Caco-2 (cell line): ENCODE results near the gene ABHD6. TPM values are rescaled to one million over a fixed set of nuclear protein-coding genes. Genes with fewer than 3 reads are reported as not detected.

ENCODE experiments used
- BruUV-seq: library from RNA; stranded (reverse); fragments of 400-500 nt; replicated peaks from 2 replicates; lab custom pipeline; 2021; lab: Mats Ljungman, UMichigan
- CTCF ChIA-PET: fragments of 300-600 bp; sonication (Branson Sonifier 250); formaldehyde crosslinking; loops from one replicate; lab custom pipeline; 2022; ENCODE audit warnings: antibody characterized with exemption; lab: Charles Lee
- POLR2A ChIA-PET: fragments of 300-600 bp; sonication (Branson Sonifier 250); formaldehyde crosslinking; loops from one replicate; lab custom pipeline; 2022; ENCODE audit warnings: antibody characterized with exemption; lab: Charles Lee
- DNase-seq, 2 experiments: peaks; one replicate each; pipeline versions ENCODE4 v3.0.0 to v3.0.0-alpha.2; 2020 to 2022
- H3K27me3 ChIP-seq: replicated peaks from 2 replicates; pipeline ENCODE4 v1.6.0; 2011; ENCODE audit warnings: low read length; ENCODE audit not compliant: control insufficient read depth, insufficient read depth
- H3K36me3 ChIP-seq: 2 replicates; pipeline ENCODE4 v1.5.1; 2011; ENCODE audit warnings: low read length; ENCODE audit not compliant: control insufficient read depth, insufficient read depth
- H3K4me1 ChIP-seq: fragments of 250-450 bp; sonication (Bioruptor Pico); 2 replicates; pipeline ENCODE4 v1.5.1; 2020; ENCODE audit warnings: mild to moderate bottlenecking
- H3K4me3 ChIP-seq: 2 replicates; pipeline ENCODE4 v1.5.1; 2011; ENCODE audit warnings: low read depth, mild to moderate bottlenecking, control low read depth, low read length
- H3K9me3 ChIP-seq: fragments of 250-450 bp; sonication (Bioruptor Pico); 2 replicates; pipeline ENCODE4 v1.5.1; 2020; ENCODE audit warnings: mild to moderate bottlenecking, moderate library complexity
- H3K27ac Mint-ChIP-seq: one replicate; pipeline ENCODE4 v1.8.0; 2022; ENCODE audit warnings: mixed read lengths; ENCODE audit not compliant: unreplicated experiment
- H3K27me3 Mint-ChIP-seq: one replicate; pipeline ENCODE4 v1.8.0; 2022; ENCODE audit warnings: mixed read lengths; ENCODE audit not compliant: insufficient read depth, unreplicated experiment
- H3K36me3 Mint-ChIP-seq: one replicate; pipeline ENCODE4 v1.8.0; 2022; ENCODE audit warnings: mild to moderate bottlenecking, mixed read lengths; ENCODE audit not compliant: insufficient read depth, unreplicated experiment
- H3K4me1 Mint-ChIP-seq: one replicate; pipeline ENCODE4 v1.8.0; 2022; ENCODE audit warnings: low read depth, mixed read lengths; ENCODE audit not compliant: unreplicated experiment
- H3K4me3 Mint-ChIP-seq: one replicate; pipeline ENCODE4 v1.8.0; 2022; ENCODE audit warnings: mild to moderate bottlenecking, moderate library complexity, mixed read lengths; ENCODE audit not compliant: unreplicated experiment
- H3K9me3 Mint-ChIP-seq: one replicate; pipeline ENCODE4 v1.8.0; 2022; ENCODE audit warnings: mixed read lengths; ENCODE audit not compliant: unreplicated experiment
- intact Hi-C: fragments of 100-400 bp; cut with micrococcal nuclease; formaldehyde crosslinking; loops from one replicate; pipeline ENCODE4 v1.10.0; 2022; ENCODE audit not compliant: unreplicated experiment
- total RNA-seq: library from RNA; stranded (reverse); gene quantifications from 2 replicates; pipeline ENCODE4 v1.2.3, GENCODE V29; 2022
- TF ChIP-seq, protein P1 (sequence below), 2 experiments: fragments of 200-600 bp in 1 of 2; IDR thresholded peaks; 1 replicate in 1 of 2; 2 replicates in 1 of 2; pipeline versions ENCODE4 v1.5.1 to v1.8.0; 2011 to 2022; ENCODE audit warnings: antibody characterized with exemption in 1 of 2, control low read depth in 1 of 2, inconsistent platforms in 1 of 2, low read depth in 1 of 2, low read length in 1 of 2, mild to moderate bottlenecking in 1 of 2, moderate library complexity in 1 of 2; ENCODE audit not compliant: insufficient read depth in 1 of 2, severe bottlenecking in 1 of 2, unreplicated experiment in 1 of 2

Gene ABHD6
- total RNA-seq, 1 experiment from 2014 or later = 16.1 TPM

DNA sequence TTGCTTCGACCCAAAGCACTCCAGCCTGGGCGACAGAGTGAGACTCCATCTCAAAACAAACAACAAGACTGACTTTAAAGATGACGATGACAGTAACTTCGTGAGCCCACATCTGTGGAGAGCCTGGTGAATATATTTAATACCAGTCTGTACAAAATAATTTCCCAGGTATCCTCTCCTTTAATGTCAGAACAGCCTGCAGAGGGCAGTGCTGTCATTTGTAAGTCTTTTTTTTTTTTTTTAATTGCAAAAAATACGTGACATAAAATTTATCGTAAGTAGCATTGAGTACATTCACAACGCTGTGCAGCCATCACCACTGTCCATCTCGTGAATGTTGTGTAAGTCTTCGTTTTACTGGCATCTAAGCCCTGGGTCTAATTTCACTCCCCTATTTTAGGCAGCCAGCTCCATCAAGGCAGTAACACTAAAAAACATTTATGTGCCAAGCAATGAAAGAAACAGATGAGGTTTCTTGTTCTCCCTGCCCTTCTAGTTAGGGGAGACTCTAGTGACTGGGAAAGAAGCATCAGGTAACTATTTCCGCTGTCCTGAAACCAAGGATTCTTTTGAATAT, 70.1 kb downstream of the ABHD6 start:
- H3K4me3 Mint-ChIP-seq = peak overlapping the region; percentile 99
- TF ChIP-seq, protein P1, sequence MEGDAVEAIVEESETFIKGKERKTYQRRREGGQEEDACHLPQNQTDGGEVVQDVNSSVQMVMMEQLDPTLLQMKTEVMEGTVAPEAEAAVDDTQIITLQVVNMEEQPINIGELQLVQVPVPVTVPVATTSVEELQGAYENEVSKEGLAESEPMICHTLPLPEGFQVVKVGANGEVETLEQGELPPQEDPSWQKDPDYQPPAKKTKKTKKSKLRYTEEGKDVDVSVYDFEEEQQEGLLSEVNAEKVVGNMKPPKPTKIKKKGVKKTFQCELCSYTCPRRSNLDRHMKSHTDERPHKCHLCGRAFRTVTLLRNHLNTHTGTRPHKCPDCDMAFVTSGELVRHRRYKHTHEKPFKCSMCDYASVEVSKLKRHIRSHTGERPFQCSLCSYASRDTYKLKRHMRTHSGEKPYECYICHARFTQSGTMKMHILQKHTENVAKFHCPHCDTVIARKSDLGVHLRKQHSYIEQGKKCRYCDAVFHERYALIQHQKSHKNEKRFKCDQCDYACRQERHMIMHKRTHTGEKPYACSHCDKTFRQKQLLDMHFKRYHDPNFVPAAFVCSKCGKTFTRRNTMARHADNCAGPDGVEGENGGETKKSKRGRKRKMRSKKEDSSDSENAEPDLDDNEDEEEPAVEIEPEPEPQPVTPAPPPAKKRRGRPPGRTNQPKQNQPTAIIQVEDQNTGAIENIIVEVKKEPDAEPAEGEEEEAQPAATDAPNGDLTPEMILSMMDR (IDR thresholded peaks at IDR 0.05; ENCODE audit: insufficient read depth in 1 of 2, low read depth in 1 of 2, low read length in 1 of 2, severe bottlenecking in 1 of 2, unreplicated experiment in 1 of 2) = peak; percentile 23 to 32
- POLR2A ChIA-PET = no interaction called here
- Histone ChIP-seq H3K36me3 (peaks cover 2% of the 10 kb centered on the region), H3K4me3 (peak overlapping the region; percentile 54), H3K27me3 (no peaks in the 10 kb centered on the region), H3K4me1 (0 out of 2 replicates have a peak, but pooled peaks cover 10% of the 10 kb centered on the region), H3K9me3 (no peaks in the 10 kb centered on the region)
- CTCF ChIA-PET = interaction anchor here (1.1 to 2.0 kb wide), 3 partner anchors 86 to 132 kb away, joined by 3 to 4 read pairs (median 3); no protein-coding TSS in a partner anchor
- intact Hi-C loops = loop anchor here (2.0 kb wide), 3 partner anchors 59 to 225 kb away; partner anchors contain the start of gene ABHD6
- peaks cover 7% of the 10 kb centered on the region for H3K4me1 Mint-ChIP-seq
- H3K36me3 Mint-ChIP-seq = peaks cover 57% of the 10 kb centered on the region
- H3K9me3 Mint-ChIP-seq = no peaks in the 10 kb centered on the region
- BruUV-seq = no TSS peak
- H3K27ac Mint-ChIP-seq = no peak overlapping the region
- no peaks in the 10 kb centered on the region for H3K27me3 Mint-ChIP-seq
- DNase-seq = peak in 1 of 2 experiments; percentile 22

DNA sequence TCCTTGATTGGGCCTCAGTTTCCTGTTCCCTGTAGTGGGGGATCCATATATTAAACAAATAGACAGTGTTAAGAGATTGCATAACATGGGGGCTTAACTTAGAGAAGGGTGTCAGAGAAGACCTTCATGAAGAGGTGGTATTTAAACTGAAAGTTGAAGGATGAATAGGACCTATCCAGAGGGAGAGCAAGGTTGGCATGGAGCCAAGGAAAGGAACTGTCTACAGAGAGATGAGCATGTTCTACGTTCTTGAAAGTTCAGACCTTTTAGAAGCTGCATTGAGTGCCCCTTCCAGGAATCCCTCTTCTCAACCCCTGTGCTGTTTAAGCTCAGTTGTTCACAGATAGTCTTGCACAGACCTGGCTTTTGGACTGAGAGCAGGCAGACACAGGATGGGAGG, 71.1 kb downstream of the ABHD6 start:
- Histone ChIP-seq H3K4me1 (0 out of 2 replicates have a peak, but pooled peaks cover 10% of the 10 kb centered on the region), H3K27me3 (no peaks in the 10 kb centered on the region), H3K4me3 (no peak overlapping the region), H3K36me3 (peaks cover 2% of the 10 kb centered on the region), H3K9me3 (no peaks in the 10 kb centered on the region)
- H3K27me3 Mint-ChIP-seq = no peaks in the 10 kb centered on the region
- H3K4me1 Mint-ChIP-seq = peaks cover 7% of the 10 kb centered on the region
- CTCF ChIA-PET = interaction anchor here (0.7 to 2.0 kb wide), 4 partner anchors 17 to 300 kb away, joined by 3 to 5 read pairs (median 4); no protein-coding TSS in a partner anchor
- no peak overlapping the region for H3K27ac Mint-ChIP-seq
- DNase-seq = no peak
- H3K9me3 Mint-ChIP-seq = no peaks in the 10 kb centered on the region
- H3K36me3 Mint-ChIP-seq = peaks cover 67% of the 10 kb centered on the region
- POLR2A ChIA-PET = no interaction called here
- peak overlapping the region; percentile 5 for H3K4me3 Mint-ChIP-seq
- intact Hi-C loops = no loop called here
- BruUV-seq = no TSS peak
- TF ChIP-seq, protein P1 (IDR thresholded peaks at IDR 0.05; ENCODE audit: insufficient read depth in 1 of 2, low read depth in 1 of 2, low read length in 1 of 2, severe bottlenecking in 1 of 2, unreplicated experiment in 1 of 2) = no peak

DNA sequence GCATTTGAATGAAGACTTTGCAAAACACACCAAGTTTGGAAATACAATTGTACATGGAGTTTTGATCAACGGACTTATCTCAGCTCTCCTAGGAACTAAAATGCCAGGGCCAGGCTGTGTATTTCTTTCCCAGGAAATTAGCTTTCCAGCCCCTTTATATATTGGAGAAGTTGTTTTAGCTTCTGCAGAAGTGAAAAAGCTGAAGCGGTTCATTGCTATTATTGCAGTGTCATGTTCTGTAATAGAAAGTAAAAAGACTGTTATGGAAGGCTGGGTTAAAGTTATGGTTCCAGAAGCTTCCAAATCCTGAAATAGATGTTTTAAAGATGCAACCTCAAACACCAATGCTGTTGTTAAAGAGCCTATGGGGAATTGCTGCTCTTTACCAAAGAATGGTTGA, 80.2 kb downstream of the ABHD6 start:
- CTCF ChIA-PET = interaction anchor here (0.6 to 1.3 kb wide), 2 partner anchors 11 to 1090 kb away, joined by 3 read pairs; partner anchors contain the start of genes HTD2 and RPP14
- Mint-ChIP-seq H3K4me1 (no peaks in the 10 kb centered on the region), H3K9me3 (no peaks in the 10 kb centered on the region), H3K36me3 (peaks cover 84% of the 10 kb centered on the region), H3K4me3 (no peak overlapping the region), H3K27ac (no peak overlapping the region), H3K27me3 (no peaks in the 10 kb centered on the region)
- POLR2A ChIA-PET = interaction anchor here (0.5 kb wide), 1 partner anchor 99 kb away, joined by 4 read pairs; no protein-coding TSS in a partner anchor
- TF ChIP-seq, protein P1 (IDR thresholded peaks at IDR 0.05; ENCODE audit: insufficient read depth in 1 of 2, low read depth in 1 of 2, low read length in 1 of 2, severe bottlenecking in 1 of 2, unreplicated experiment in 1 of 2) = no peak
- BruUV-seq = TSS peak; percentile 21
- Histone ChIP-seq H3K36me3 (peaks cover 4% of the 10 kb centered on the region; the same call in 1 of the 2 replicates), H3K9me3 (no peaks in the 10 kb centered on the region), H3K4me3 (no peak overlapping the region), H3K4me1 (no peaks in the 10 kb centered on the region), H3K27me3 (no peaks in the 10 kb centered on the region)
- intact Hi-C loops = no loop called here
- DNase-seq = no peak
